Nephron (organoid): Measurements from ENCODE around the gene TMEM212.
"Not testable (repeated sequence)": the region's sequence is repeated elsewhere in the genome, so short reads cannot be mapped to it uniquely, and the experiment has no call there.

Source experiments
- H3K27ac Mint-ChIP-seq, 3 experiments: 2 replicates each; pipeline ENCODE4 v1.8.0; 2020; ENCODE audit warnings: mixed read lengths in 3 of 3, mild to moderate bottlenecking in 2 of 3, moderate library complexity in 1 of 3
- H3K27me3 Mint-ChIP-seq: 2 replicates; pipeline ENCODE4 v1.8.0; 2021; ENCODE audit warnings: low read depth, mild to moderate bottlenecking, moderate library complexity, mixed read lengths
- H3K36me3 Mint-ChIP-seq: 2 replicates; pipeline ENCODE4 v1.8.0; 2020; ENCODE audit warnings: low read depth, mixed read lengths
- H3K4me1 Mint-ChIP-seq: 2 replicates; pipeline ENCODE4 v1.8.0; 2020; ENCODE audit warnings: mixed read lengths
- H3K4me3 Mint-ChIP-seq, 3 experiments: 2 replicates each; pipeline ENCODE4 v1.8.0; 2020; ENCODE audit warnings: mild to moderate bottlenecking in 3 of 3, mixed read lengths in 3 of 3, moderate library complexity in 2 of 3
- H3K9me3 Mint-ChIP-seq: 2 replicates; pipeline ENCODE4 v1.8.0; 2020; ENCODE audit warnings: mixed read lengths
- CTCF ChIP-seq, 3 experiments: fragments of 200-600 bp; sonication (generic); IDR thresholded peaks; one replicate each; pipeline ENCODE4 v1.5.0; 2021; ENCODE audit warnings: antibody characterized with exemption in 3 of 3; ENCODE audit not compliant: unreplicated experiment in 3 of 3

TMEM212 gene

GRCh38 chr3:171904829-171905228 is 61.7 kb downstream of the TMEM212 start:
- no peaks in the 10 kb centered on the region for H3K4me1 Mint-ChIP-seq
- no peaks in the 10 kb centered on the region for H3K36me3 Mint-ChIP-seq
- no peak overlapping the region for H3K27ac Mint-ChIP-seq
- no peaks in the 10 kb centered on the region for H3K27me3 Mint-ChIP-seq
- TF ChIP-seq CTCF (IDR thresholded peaks at IDR 0.05; ENCODE audit: unreplicated experiment in 3 of 3), result no peak
- peaks cover 9% of the 10 kb centered on the region for H3K9me3 Mint-ChIP-seq
- H3K4me3 Mint-ChIP-seq, result no peak overlapping the region

GRCh38 chr3:171906503-171906902 is 63.4 kb downstream of the TMEM212 start:
- H3K27me3 Mint-ChIP-seq, H3K27ac Mint-ChIP-seq, H3K4me1 Mint-ChIP-seq, H3K36me3 Mint-ChIP-seq, H3K4me3 Mint-ChIP-seq: not testable (repeated sequence)
- peaks cover 15% of the 10 kb centered on the region for H3K9me3 Mint-ChIP-seq

GRCh38 chr3:171906951-171907676 is 64.0 kb downstream of the TMEM212 start:
- Mint-ChIP-seq H3K36me3 (no peaks in the 10 kb centered on the region), H3K4me1 (no peaks in the 10 kb centered on the region), H3K27me3 (no peaks in the 10 kb centered on the region), H3K4me3 (no peak overlapping the region), H3K9me3 (peaks cover 20% of the 10 kb centered on the region), H3K27ac (no peak overlapping the region)
- no peak for TF ChIP-seq CTCF (IDR thresholded peaks at IDR 0.05; ENCODE audit: unreplicated experiment in 3 of 3)

- Mint-ChIP-seq H3K4me1 (no peaks in the 10 kb centered on the region), H3K9me3 (peaks cover 20% of the 10 kb centered on the region), H3K27ac (no peak overlapping the region), H3K4me3 (no peak overlapping the region), H3K36me3 (no peaks in the 10 kb centered on the region), H3K27me3 (no peaks in the 10 kb centered on the region)
- TF ChIP-seq CTCF (IDR thresholded peaks at IDR 0.05; ENCODE audit: unreplicated experiment in 3 of 3), result no peak
Measured at GRCh38 chr3:171907761-171908160, 64.6 kb downstream of the TMEM212 start.

GRCh38 chr3:171908731-171909130 is 65.6 kb downstream of the TMEM212 start:
- no peak overlapping the region for H3K4me3 Mint-ChIP-seq
- peaks cover 20% of the 10 kb centered on the region for H3K9me3 Mint-ChIP-seq
- H3K36me3 Mint-ChIP-seq, result no peaks in the 10 kb centered on the region
- H3K4me1 Mint-ChIP-seq, result no peaks in the 10 kb centered on the region
- no peaks in the 10 kb centered on the region for H3K27me3 Mint-ChIP-seq
- H3K27ac Mint-ChIP-seq, result no peak overlapping the region
- no peak for TF ChIP-seq CTCF (IDR thresholded peaks at IDR 0.05; ENCODE audit: unreplicated experiment in 3 of 3)
